OCI-LY1 (cell line): ENCODE data around the gene SLC26A8.

Experiments used
- EZH2 ChIP-seq: fragments of 200-600 bp; sonication (generic), shearing (Covaris generic); IDR thresholded peaks from 2 replicates; pipeline ENCODE4 v1.8.0; 2017; ENCODE audit warnings: borderline replicate concordance, mixed run types, mild to moderate bottlenecking, antibody characterized with exemption, low read length, moderate library complexity, mixed read lengths
- TF ChIP-seq, protein P1 (sequence below): fragments of 200-600 bp; sonication (generic), shearing (Covaris generic); IDR thresholded peaks from 2 replicates; pipeline ENCODE4 v1.5.1; 2017; ENCODE audit warnings: mild to moderate bottlenecking, antibody characterized with exemption, low read length, moderate library complexity, mixed read lengths

DNA sequence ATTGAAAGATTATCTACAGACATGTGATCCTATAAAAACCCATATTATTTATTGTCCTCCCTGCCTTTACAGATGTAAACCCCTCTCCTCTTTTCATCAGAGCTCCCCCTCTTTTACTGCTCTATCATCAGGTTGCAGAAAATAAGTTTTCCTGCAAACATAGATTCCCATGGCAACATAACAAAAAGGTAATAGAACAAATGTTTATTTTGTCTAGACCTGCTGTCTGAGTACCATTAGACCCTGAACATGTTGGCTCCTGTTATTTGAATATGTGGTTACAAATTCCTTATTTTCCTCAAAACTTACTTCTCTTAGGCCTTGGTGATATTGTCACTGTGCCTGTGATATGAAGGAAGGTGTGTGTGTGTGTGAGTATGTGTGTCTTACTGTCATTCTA, 14.7 kb upstream of the SLC26A8 start:
- TF ChIP-seq, protein P1, sequence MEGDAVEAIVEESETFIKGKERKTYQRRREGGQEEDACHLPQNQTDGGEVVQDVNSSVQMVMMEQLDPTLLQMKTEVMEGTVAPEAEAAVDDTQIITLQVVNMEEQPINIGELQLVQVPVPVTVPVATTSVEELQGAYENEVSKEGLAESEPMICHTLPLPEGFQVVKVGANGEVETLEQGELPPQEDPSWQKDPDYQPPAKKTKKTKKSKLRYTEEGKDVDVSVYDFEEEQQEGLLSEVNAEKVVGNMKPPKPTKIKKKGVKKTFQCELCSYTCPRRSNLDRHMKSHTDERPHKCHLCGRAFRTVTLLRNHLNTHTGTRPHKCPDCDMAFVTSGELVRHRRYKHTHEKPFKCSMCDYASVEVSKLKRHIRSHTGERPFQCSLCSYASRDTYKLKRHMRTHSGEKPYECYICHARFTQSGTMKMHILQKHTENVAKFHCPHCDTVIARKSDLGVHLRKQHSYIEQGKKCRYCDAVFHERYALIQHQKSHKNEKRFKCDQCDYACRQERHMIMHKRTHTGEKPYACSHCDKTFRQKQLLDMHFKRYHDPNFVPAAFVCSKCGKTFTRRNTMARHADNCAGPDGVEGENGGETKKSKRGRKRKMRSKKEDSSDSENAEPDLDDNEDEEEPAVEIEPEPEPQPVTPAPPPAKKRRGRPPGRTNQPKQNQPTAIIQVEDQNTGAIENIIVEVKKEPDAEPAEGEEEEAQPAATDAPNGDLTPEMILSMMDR: no peak
- no peak for TF ChIP-seq EZH2
